ENCODE data around the gene CCDC141.

Gene CCDC141

GRCh38 chr2:178978667-178979066 is 71.3 kb downstream of the CCDC141 start:
- DNase-seq (ENCODE audit: low read depth in 1 of 2, low spot score in 1 of 2) = no peak

GRCh38 chr2:178976351-178976750 is 73.6 kb downstream of the CCDC141 start:
- DNase-seq (ENCODE audit: low read depth in 1 of 2, low spot score in 1 of 2) = no peak

DNA sequence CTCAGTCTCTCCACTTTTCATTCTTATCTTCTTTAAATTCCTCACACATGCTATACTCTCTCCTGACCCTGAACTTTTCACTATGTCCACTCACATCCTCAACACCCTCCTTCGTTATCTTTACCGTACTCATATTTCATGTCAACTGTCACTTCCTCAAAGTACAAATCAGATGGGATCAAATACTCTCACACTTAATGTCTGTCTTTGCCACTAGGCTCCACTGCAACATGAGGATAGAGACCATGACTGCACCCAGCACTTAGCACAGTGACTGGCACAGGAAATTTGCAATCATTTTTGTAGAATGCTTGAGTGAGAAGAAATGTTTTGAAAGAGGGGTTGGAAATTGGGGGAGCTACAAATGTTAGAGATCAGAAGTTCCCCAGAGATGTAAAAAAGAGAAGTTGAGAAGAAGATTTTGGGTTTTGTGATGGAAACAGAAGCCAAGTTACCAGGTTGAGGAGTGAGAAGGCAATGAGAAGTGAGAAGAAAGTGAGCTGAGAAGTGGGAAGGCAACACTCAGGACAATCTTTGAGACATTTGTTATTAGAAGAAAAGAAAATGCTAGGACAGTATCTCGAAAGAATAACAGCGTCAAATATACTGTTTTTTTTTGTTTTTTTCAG is 87.0 kb downstream of the CCDC141 start:
- no peak for DNase-seq (ENCODE audit: low read depth in 1 of 2, low spot score in 1 of 2)

DNA sequence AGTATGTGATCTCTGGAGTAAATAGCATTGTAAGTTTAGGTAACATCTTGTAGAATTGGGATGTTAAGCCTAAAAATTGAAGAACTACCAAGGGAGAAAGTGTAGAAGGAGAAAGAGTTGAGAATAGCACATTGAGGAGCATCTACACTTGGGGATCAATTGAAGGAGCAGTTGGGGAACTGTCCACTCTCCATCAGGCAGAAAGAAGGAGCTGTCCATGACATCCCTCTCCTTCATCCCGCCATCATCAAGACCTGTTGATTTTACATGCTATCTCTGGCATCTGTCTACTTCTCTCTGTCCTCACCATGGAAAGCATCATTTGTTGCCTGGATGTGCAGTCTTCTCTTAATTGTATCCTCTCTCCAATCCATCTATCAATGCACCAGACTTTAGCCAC is 87.8 kb downstream of the CCDC141 start:
- no peak for DNase-seq (ENCODE audit: low read depth in 1 of 2, low spot score in 1 of 2)

DNA sequence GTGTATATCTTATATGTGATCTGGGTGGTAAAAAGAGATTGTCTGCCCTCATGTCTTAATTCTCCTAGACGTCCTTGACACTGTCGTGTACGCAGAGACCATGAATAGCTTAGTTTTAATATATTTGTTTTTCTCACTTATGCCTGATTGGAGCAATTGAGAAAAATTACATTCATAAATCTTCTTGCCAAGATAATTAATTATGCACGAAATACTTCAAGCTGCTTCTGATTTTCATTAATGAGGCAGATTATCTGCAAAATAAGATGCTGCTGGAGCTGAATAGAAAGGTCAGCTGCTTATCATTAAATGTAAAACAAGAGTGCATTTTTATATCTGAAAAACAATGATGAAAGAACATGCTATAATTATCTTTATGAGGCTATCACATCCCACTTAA is 95.9 kb downstream of the CCDC141 start:
- DNase-seq (ENCODE audit: low read depth in 1 of 2, low spot score in 1 of 2) = no peak

DNA sequence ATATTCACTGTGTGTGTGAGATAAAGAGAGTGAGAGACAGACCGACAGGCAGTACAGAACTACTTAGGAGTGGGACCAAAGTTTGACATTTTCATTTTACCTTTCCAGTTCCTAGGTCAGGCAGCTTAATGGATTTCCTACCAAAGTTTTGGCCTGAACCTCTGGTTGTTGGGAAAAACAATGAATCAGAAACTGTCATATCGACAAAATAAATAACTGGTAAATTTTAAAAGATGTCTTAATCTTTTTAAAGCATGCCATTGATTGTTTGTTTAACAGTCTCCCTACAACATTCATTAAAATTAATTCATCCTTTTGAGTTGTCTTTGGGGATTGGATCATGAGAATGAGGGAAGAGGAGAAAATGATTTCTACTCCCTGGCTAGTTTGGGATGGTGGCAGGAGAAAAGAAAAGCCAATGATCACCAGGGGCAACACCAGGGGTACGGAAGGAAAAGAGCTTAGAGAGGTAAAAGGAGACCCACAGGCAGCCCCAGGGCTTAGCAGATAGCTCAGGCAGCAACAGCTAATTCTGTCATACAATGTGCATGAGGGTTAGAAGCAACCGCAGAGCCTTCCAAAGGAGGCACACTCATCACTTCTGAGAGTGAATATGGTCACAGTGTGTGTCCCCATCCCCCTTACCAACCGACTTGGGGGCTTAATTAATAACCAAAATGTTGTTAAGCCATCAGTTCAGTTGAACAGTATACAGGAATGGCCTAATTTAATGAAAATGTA is 98.5 kb downstream of the CCDC141 start:
- DNase-seq (ENCODE audit: low read depth in 1 of 2, low spot score in 1 of 2) = no peak

- no peak for DNase-seq (ENCODE audit: low read depth in 1 of 2, low spot score in 1 of 2)
Observed at GRCh38 chr2:178949584-178949983, 100.4 kb downstream of the CCDC141 start.

GRCh38 chr2:178949151-178949550 is 100.8 kb downstream of the CCDC141 start:
- DNase-seq (ENCODE audit: low read depth in 1 of 2, low spot score in 1 of 2) = no peak

GRCh38 chr2:178947006-178947405 is 102.9 kb downstream of the CCDC141 start:
- no peak for DNase-seq (ENCODE audit: low read depth in 1 of 2, low spot score in 1 of 2)

GRCh38 chr2:178946494-178946893 is 103.4 kb downstream of the CCDC141 start:
- DNase-seq (ENCODE audit: low read depth in 1 of 2, low spot score in 1 of 2) = no peak

- no peak for DNase-seq (ENCODE audit: low read depth in 1 of 2, low spot score in 1 of 2)
Observed at GRCh38 chr2:178943745-178944144, 106.2 kb downstream of the CCDC141 start.

- DNase-seq (ENCODE audit: low read depth in 1 of 2, low spot score in 1 of 2) = no peak
Observed at GRCh38 chr2:178934571-178934970, 115.4 kb downstream of the CCDC141 start.

- DNase-seq (ENCODE audit: low read depth in 1 of 2, low spot score in 1 of 2) = no peak
Observed at GRCh38 chr2:178933493-178933892, 116.4 kb downstream of the CCDC141 start.

DNA sequence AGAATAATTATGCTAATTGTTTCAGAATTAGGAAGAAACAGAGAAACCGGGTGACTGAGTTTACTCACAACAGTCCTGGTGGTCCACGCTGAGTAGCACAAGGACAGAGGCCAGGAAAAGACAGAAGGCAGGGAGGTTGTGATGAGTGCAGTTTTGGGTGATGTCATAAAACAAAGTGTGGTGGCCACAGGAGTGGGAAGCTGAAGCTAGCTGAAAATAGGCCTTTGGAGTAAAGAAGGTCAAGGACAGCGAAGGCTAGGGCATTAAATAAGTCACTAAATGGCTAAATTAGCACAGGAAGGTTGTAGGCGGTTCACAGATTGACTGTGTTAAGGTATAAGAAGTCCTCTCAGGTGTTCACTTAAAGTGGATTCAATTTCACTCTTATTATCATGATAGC is 121.9 kb downstream of the CCDC141 start:
- DNase-seq (ENCODE audit: low read depth in 1 of 2, low spot score in 1 of 2) = no peak

DNA sequence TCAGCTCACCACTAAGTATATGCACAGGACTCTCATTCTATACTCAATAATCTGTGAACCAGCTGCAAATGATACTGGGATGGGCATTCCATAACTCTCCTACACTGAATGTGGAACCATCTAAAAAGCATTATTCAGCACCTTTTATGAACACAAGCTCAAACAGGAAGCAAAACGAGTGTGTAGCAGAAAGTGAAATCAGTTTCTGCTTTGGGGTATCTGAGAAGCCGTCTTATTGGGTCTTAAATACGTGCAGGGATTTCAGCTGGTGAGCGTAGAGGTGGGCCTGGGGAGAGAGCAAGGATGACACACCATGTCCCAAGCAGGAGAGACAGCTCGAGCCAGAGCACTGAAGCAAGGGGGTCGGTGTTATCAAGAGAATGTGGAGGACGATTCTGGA is 122.8 kb downstream of the CCDC141 start:
- DNase-seq (ENCODE audit: low read depth in 1 of 2, low spot score in 1 of 2) = no peak

DNA sequence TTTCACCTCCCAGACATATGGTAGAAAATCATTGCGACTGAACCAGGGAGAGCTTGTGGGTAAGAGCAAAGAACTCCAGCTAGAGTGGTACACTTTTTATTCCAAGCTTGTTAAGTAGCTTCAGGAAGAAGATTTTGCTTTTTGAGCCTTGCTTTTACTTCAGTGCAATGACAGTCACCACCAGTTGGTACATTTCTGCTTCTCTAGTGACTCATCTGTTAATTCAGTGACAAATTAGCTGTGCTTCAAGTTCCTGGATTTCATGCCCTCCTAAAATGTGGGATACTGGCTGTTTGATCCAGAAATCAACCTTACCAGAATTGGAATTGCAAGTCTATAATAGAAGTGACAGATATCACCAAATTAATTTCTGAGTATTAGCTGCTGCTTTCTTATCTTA is 125.1 kb downstream of the CCDC141 start:
- no peak for DNase-seq (ENCODE audit: low read depth in 1 of 2, low spot score in 1 of 2)

GRCh38 chr2:178923546-178923945 is 126.4 kb downstream of the CCDC141 start:
- DNase-seq (ENCODE audit: low read depth in 1 of 2, low spot score in 1 of 2) = no peak

DNA sequence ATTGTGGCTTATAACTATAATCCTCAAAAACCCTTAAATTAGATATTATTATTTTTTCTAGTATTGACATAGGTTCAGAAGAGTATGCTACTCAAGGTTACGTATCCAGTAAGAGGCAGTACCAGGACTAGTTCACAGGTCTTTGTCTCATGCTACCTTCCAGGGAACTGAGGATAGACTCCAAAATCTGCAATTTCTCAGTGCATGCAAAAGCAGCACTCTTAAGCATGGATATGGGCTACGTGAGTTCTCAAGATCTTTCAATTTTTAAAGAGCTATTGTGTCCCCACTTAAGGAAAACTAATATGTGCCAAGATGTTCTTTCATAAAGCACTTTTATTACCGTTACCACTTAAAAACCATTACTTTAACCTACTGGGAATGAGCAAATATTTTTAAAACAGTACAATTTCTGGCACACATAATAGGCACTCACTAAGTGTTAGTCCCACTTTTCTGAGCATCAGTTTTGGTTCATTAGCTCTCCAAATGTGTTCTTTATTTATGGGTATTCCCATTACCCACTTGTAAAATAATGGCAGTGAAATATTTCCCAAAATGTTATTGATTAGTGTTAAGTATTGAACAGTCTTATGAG is 128.9 kb downstream of the CCDC141 start:
- DNase-seq (ENCODE audit: low read depth in 1 of 2, low spot score in 1 of 2) = no peak

DNA sequence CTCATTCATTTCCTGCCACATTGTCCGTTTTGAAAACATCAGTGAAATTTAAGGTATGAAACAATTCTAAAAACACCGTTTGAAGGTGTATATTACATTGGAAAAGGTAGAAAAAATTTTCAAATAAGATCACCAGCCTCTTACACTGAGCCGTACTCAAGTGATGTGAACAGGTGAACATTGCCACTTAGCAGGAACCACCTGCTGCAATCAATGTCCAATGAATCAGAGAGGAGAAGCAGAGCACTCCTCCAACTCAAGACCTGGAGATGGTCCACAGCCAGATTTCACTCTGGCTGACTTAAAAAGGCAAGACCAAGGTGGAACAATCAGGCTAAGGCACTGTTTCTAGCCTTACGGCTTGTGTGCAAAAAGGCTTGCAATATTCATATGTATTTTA is 132.4 kb downstream of the CCDC141 start:
- DNase-seq (ENCODE audit: low read depth in 1 of 2, low spot score in 1 of 2) = no peak

DNA sequence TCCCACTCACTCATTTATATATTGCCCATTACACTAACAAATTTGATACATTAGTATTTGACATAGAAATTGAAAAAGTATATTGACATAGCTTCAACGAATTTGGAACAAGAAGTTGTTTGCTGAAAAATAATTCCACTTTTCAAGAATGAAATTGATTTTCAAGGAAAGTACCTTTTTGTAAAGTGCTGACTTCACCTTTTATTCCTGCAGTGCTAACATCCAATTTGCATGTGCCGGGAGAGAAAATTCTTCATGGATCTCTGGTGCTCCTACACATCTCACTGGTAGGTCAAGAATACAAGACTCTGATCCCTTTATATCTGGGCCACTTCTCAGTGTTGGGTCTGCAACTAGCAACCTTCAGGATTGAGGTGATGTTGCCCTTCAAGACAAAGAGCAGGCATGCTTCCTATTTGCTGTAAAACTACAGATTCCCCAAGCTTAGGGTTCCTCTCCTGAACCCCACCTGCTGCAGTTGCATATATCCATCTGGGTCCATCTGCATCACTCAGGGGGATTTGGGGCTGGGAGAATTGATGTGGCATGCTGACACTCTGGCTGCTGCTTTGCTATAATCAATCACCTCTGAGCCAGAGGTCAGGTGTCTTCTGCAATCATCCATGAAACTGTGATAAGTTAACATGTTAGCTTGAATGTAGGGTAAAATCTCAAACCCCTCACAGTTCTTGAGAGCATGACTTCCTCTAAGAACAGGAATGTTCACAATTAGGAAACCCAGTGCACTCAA is 134.3 kb downstream of the CCDC141 start:
- DNase-seq (ENCODE audit: low read depth in 1 of 2, low spot score in 1 of 2) = no peak

GRCh38 chr2:178914259-178914849 is 135.6 kb downstream of the CCDC141 start:
- DNase-seq (ENCODE audit: low read depth in 1 of 2, low spot score in 1 of 2) = peak; percentile 16 to 34

Measured in activated T-helper 1 cell treated with anti-CD3 and anti-CD28 coated beads, Interleukin-2, amount 50 U/mL, for 16 hours (primary cell).